ENCODE results near the gene SGK1.
"Not testable (repeated sequence)": the region's sequence is repeated elsewhere in the genome, so short reads cannot be mapped to it uniquely, and the experiment has no call there.

Gene SGK1

DNA sequence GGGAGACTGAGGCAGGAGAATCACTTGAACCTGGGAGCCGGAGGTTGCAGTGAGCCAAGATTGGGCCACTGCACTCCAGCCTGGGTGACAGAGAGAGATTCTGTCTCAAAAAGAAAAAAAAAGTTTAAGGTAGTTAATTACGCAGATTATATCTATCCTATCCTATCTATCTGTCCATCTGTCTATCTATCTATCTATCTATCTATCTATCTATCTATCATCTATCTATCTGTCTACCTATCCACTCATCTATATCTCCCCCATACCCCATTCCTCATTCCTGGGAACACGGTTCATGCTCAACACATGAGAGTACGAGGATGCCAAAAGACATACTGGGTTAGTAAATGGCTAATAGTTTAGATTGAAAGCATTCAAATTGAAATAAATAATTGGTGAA lies 8.3 kb upstream of the SGK1 start:
- DNase-seq = not testable (repeated sequence)

DNA sequence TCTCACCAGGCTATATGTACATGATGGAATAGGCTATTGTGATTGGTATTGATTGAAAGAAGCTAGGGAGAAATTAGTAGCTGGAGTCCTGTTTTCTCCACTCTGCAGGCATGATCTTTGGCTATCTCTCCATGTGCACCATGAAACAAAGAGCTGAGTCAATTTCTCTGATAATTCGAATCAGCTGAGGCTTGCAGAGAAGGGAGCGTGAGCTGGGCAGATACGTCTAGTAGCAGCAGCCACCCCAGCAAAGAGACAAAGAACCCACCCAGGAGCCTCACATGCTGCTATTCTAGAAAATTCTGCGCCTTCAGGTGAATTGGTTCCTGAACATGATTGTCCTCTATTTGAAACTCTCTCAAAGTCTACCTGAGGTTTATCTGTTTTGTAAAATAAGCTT lies 6.9 kb upstream of the SGK1 start:
- no peak for DNase-seq

DNA sequence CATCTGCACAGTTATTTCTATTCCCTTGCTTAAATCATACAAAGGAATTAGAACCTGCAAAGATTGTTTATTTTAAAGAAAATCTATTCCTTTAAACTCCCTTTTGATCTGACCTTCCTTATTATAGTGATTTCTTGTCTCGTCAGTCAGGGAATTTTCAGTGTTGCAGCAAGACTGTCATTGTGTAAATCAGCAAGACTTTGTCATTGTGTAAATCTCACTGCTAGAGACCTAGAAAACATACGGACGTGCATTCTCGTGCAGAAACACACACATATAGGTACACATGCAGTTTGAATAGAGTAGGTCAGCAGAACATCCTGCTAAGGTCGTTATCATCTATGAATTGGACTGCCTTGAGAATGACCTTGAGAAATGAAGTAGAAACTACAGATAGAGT lies 6.2 kb upstream of the SGK1 start:
- DNase-seq = no peak

DNA sequence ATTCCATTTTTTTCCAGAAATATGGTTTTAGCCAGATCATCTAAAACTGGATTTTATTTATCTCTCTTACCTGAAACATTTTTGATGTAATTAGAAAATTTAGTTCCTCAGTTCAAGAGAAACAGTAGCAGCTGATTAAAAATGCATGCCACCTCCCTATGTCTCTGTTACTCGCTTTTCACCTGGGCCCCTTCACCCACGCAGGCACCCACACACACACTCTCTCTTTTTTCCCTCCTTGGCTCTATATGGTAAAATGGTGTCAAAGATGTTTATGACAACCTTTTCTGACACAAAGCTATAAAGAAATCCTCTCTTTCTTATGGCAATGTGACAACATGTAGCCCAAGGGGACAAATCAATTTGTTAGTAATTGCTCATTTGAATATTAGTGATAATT lies 5.8 kb upstream of the SGK1 start:
- DNase-seq = no peak

GRCh38 chr6:134323294-134323693 lies 5.4 kb upstream of the SGK1 start:
- DNase-seq = no peak

GRCh38 chr6:134322216-134322615 lies 4.3 kb upstream of the SGK1 start:
- no peak for DNase-seq

DNA sequence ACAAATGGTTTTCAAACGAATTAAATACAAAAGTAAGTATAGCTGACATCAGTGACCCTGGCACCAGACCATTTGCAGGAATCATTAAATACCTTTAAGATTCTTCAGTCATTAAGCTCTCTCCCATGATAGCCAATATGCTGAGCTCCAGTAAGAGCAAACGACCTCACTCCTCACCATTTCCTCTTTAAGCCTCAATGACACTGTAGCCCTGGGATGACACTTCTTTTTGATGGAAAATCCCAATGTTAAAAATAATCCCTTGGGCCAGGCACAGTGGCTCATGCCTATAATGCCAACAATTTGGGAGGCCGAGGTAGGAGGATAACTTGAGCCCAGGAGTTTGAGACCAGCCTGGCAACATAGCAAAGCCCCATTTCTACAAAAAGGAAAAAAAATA lies 3.3 kb upstream of the SGK1 start:
- no peak for DNase-seq

DNA sequence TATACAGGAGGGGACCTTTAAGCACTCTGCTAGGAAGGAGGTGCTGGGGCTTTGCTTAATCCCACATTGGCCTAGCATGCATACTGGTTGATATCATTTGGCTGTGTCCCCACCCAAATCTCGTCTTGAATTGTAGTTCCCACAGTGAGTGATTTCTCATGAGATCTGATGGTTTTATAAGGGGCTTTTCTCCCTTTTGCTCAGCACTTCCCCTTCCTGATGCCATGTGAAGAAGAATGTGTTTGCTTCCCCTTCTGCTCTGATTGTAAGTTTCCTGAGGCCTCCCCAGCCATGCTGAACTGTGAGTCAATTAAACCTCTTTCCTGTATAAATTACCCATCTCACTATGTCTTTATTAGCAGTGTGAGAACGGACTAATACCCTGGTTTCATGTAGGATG lies 1.8 kb upstream of the SGK1 start:
- DNase-seq = not testable (repeated sequence)

DNA sequence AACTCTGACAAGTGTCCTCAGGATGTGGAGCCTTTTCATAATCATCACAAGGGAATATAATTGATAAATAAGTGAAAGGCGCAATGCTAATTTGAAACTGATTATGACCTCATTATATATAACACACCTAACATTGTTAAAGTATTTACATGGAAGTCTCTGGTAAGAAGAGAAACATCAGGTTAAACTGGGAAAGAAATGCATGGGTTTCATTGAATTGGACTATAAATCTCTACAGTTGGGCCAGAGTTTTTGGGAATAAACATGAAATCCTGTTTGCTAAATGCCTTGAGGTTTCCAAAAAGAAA lies 1.0 kb upstream of the SGK1 start:
- DNase-seq = no peak

- no peak for DNase-seq
Measured at GRCh38 chr6:134318236-134318973, 493 bp upstream of the SGK1 start.

GRCh38 chr6:134316733-134317431 lies 1.0 kb downstream of the SGK1 start:
- DNase-seq = no peak

DNA sequence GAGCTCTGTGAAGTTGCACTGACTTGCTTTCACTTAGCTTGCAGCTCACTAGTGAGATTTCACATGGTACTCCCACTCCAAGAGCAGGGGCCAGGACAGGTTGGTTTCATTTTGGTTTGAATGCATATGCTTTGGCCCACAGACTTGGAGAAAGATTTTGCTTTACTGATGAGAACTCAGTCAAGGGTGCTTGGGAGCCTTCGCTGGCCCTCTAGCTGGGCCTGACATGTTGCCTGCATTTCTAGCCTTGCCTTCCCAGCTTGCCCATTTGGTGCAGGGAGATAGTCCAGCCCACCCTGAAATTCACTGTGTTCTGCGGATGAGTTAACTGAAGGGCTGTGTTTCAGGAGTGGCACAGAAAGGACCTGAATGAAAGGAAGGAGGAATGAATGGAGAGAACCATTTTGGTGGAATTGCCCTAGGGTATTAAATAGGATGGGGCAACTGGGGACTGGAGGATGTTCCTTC lies 1.9 kb downstream of the SGK1 start:
- DNase-seq = no peak

GRCh38 chr6:134315189-134315588 lies 2.7 kb downstream of the SGK1 start:
- DNase-seq = no peak

DNA sequence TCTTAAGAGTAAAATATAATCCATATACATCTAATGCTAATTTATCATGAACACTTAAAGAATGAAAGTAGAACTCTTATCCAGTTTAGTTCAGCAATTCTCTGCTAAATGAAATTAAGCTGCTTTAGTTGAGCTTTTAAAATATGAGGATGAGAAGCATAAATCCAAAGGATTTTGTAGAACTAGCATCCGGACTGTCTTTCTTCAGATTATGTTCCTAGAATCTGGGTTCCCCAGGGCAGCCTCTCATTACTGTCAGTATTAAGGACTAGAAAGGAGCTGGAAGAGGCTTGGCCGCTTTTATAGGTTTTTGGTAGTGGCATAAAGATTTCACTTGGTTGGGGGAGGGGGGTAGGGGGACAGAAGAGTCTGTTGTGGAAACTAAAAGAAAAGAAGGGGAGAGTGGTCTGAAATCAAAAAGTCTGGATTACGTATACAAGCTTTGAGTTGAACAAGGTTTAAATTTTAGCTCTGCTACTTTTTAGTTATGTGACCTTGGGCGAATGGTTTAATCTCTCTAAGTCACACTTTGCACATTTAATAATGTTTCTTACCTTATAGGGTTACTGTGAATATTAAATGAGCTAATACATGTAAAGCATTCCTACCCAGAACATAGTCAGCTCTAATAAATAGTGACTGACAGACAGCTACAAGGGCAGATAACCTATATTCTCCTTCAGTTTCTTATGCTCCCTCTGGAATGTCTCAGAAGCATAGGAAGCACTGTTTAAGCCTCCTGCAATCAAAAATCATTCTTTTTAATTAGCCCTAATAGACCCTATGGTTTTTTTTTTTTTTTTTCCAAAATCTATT lies 3.7 kb downstream of the SGK1 start:
- DNase-seq = no peak

GRCh38 chr6:134312038-134312660 lies 5.8 kb downstream of the SGK1 start:
- no peak for DNase-seq

- no peak for DNase-seq
Measured at GRCh38 chr6:134310817-134311216, 7.1 kb downstream of the SGK1 start.

- DNase-seq = no peak
Measured at GRCh38 chr6:134309983-134310605, 7.8 kb downstream of the SGK1 start.

DNA sequence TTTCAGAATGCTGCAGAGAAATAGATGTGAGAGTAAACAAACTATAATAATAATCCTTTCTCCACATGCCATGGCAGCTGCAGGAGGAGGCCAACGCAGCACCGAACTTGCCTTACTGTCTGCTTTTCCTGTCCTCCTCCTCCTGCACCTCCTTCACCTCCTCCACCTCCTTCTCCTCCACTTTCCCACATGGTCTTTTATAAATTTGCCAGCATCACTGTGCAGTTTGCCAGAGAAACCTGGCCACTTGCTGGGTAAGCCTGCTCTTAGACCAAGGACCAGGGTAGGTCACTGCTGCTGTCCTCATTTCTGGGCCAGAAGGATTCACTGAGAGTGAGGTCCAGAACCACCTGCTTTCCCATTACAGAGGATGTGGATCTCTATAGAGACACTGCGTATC lies 8.7 kb downstream of the SGK1 start:
- DNase-seq = no peak

DNA sequence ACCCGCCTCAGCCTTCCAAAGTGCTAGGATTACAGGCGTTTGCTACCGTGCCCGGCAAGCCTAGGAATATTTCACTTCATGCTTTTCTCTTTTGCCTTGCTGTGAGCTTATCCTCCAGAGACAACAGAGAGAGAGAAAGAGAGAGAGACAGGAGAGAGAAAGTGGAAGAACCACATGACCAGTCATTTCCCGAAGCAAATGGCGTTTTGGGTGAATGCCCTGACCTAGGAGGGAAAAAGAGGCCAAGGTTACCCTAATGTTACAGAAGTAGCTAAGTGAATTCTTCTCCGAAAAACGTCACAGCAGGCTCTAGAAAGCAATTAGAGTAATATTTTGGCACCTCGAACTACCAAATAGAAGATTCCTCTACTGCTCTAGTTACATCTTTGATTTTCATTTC lies 9.1 kb downstream of the SGK1 start:
- no peak for DNase-seq

DNA sequence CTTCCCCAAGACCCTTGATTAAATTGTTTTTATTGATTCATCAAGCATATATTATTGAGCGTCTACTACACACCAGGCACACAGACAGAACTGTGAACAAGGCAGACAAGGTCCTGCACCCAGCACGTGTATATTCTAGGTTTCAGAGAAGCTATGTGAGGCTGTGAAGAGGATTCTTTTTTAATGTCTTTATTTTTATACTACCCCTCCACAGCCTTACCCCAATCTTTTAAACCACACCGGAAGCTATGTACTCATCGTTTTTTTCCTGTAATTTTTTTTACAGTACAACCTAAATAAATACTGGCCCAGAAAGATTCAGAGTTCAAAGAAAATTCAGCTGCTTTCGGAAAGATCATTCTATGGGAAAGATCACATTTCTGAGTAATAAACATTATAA lies 10.0 kb downstream of the SGK1 start:
- DNase-seq = no peak

- no peak for DNase-seq
Measured at GRCh38 chr6:134307075-134307474, 10.8 kb downstream of the SGK1 start.

DNA sequence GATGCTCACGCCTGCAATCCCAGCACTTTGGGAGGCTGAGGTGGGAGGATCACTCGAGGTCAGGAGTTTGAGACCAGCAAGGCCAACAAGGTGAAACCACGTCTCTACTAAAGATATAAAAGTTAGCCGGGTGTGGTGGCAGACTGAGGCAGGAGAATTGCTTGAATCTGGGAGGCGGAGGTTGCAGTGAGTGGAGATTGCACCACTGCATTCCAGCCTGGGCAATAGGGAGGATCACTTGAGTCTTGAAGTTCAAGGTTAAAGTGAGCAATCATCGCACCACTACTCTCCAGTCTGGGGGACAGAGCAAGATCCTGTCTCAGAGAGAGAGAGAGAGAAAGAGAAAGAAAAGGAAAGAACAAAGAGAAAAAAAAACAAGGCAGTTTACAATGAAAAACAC lies 13.5 kb downstream of the SGK1 start:
- not testable (repeated sequence) for DNase-seq

- DNase-seq = no peak
Measured at GRCh38 chr6:134303891-134304290, 14.0 kb downstream of the SGK1 start.
